NCI-H2196 (cell line): ENCODE data around the gene FUZ.

Experiments used
- DNase-seq: peaks from one replicate; lab custom pipeline; 2025; ENCODE audit not compliant: unreplicated experiment; lab: John Stamatoyannopoulos, UW

Gene FUZ

GRCh38 chr19:49807904-49808675, 5.0 kb downstream of the FUZ start:
- DNase-seq: no peak

GRCh38 chr19:49807058-49807903, 5.8 kb downstream of the FUZ start:
- no peak for DNase-seq

- no peak for DNase-seq
Observed at GRCh38 chr19:49806620-49806959, 6.5 kb downstream of the FUZ start.

- DNase-seq: no peak
Observed at GRCh38 chr19:49805822-49806619, 7.1 kb downstream of the FUZ start.

- DNase-seq: no peak
Observed at GRCh38 chr19:49803529-49803856, 9.6 kb downstream of the FUZ start.

- peak; percentile 77 for DNase-seq
Observed at GRCh38 chr19:49802836-49803528, 10.1 kb downstream of the FUZ start.

GRCh38 chr19:49801966-49802661, 11.0 kb downstream of the FUZ start:
- peak; percentile 94 for DNase-seq

- DNase-seq: no peak
Observed at GRCh38 chr19:49801401-49801888, 11.6 kb downstream of the FUZ start.

- DNase-seq: no peak
Observed at GRCh38 chr19:49800771-49801170, 12.3 kb downstream of the FUZ start.

GRCh38 chr19:49799798-49800376, 13.2 kb downstream of the FUZ start:
- no peak for DNase-seq

GRCh38 chr19:49799271-49799797, 13.8 kb downstream of the FUZ start:
- DNase-seq: no peak

GRCh38 chr19:49798574-49798973, 14.5 kb downstream of the FUZ start:
- no peak for DNase-seq

GRCh38 chr19:49795615-49796014, 17.5 kb downstream of the FUZ start:
- DNase-seq: no peak

GRCh38 chr19:49793561-49793840, 19.6 kb downstream of the FUZ start:
- DNase-seq: no peak

GRCh38 chr19:49792829-49793560, 20.1 kb downstream of the FUZ start:
- no peak for DNase-seq

- no peak for DNase-seq
Observed at GRCh38 chr19:49791776-49792445, 21.2 kb downstream of the FUZ start.

GRCh38 chr19:49790866-49791265, 22.2 kb downstream of the FUZ start:
- DNase-seq: no peak

- DNase-seq: no peak
Observed at GRCh38 chr19:49788857-49789256, 24.2 kb downstream of the FUZ start.

- DNase-seq: no peak
Observed at GRCh38 chr19:49787746-49788145, 25.3 kb downstream of the FUZ start.
